Trophoblast cell (in vitro differentiated cells and primary cell): Measurements from ENCODE around the gene SYNPO2.
A peak's percentile ranks its signal among the peaks of the same experiment; 100 is the strongest.

Experiments
- DNase-seq, 2 donors: peaks; one replicate each; pipeline ENCODE4 v3.0.0-alpha.2; 2016
- H2AFZ ChIP-seq: 2 replicates; pipeline ENCODE4 v1.6.1; 2013; ENCODE audit warnings: low read length, moderate library complexity, mild to moderate bottlenecking; ENCODE audit not compliant: insufficient read depth, poor library complexity
- H2AK5ac ChIP-seq: 2 replicates; pipeline ENCODE4 v1.6.1; 2013; ENCODE audit warnings: mild to moderate bottlenecking, low read length
- H2BK120ac ChIP-seq: 2 replicates; pipeline ENCODE4 v1.6.1; 2013; ENCODE audit warnings: low read length, mild to moderate bottlenecking, moderate library complexity; ENCODE audit not compliant: insufficient read depth, poor library complexity
- H2BK12ac ChIP-seq: 2 replicates; pipeline ENCODE4 v1.6.1; 2013; ENCODE audit warnings: mild to moderate bottlenecking, low read length, moderate library complexity
- H2BK5ac ChIP-seq: 2 replicates; pipeline ENCODE4 v1.6.1; 2013; ENCODE audit warnings: low read length, low read depth, moderate library complexity, mild to moderate bottlenecking; ENCODE audit not compliant: poor library complexity
- H3K14ac ChIP-seq: 2 replicates; pipeline ENCODE4 v1.6.1; 2013; ENCODE audit warnings: mild to moderate bottlenecking, low read length
- H3K18ac ChIP-seq: 2 replicates; pipeline ENCODE4 v1.6.1; 2013; ENCODE audit warnings: mild to moderate bottlenecking, low read length
- H3K23ac ChIP-seq: 2 replicates; pipeline ENCODE4 v1.6.1; 2013; ENCODE audit warnings: low read length
- H3K27ac ChIP-seq: 2 replicates; pipeline ENCODE4 v1.5.1; 2013; ENCODE audit warnings: low read depth, mild to moderate bottlenecking, inconsistent platforms, low read length, moderate library complexity
- H3K27me3 ChIP-seq: 2 replicates; pipeline ENCODE4 v1.6.1; 2013; ENCODE audit warnings: inconsistent platforms, mild to moderate bottlenecking, low read length, moderate library complexity; ENCODE audit not compliant: insufficient read depth
- H3K36me3 ChIP-seq, 2 experiments: 1 replicate in 1 of 2; 2 replicates in 1 of 2; pipeline ENCODE4 v1.6.1; 2013; ENCODE audit warnings: low read length in 2 of 2, mild to moderate bottlenecking in 2 of 2, moderate library complexity in 1 of 2; ENCODE audit not compliant: insufficient read depth in 2 of 2, control insufficient read depth in 1 of 2
- H3K4ac ChIP-seq: 2 replicates; pipeline ENCODE4 v1.6.1; 2013; ENCODE audit warnings: low read depth, mild to moderate bottlenecking, low read length, moderate library complexity
- H3K4me1 ChIP-seq, 2 experiments: 1 replicate in 1 of 2; 2 replicates in 1 of 2; pipeline ENCODE4 v1.6.1; 2013; ENCODE audit warnings: low read length in 2 of 2, mild to moderate bottlenecking in 2 of 2, moderate library complexity in 1 of 2; ENCODE audit not compliant: insufficient read depth in 2 of 2, control insufficient read depth in 1 of 2
- H3K4me2 ChIP-seq: 2 replicates; pipeline ENCODE4 v1.6.1; 2013; ENCODE audit warnings: inconsistent platforms, mild to moderate bottlenecking, low read length, moderate library complexity
- H3K4me3 ChIP-seq: 2 replicates; pipeline ENCODE4 v1.5.1; 2013; ENCODE audit warnings: mild to moderate bottlenecking, low read depth, low read length, inconsistent platforms
- H3K79me1 ChIP-seq: one replicate; pipeline ENCODE4 v1.6.1; 2013; ENCODE audit warnings: low read length
- H3K79me2 ChIP-seq: 2 replicates; pipeline ENCODE4 v1.6.1; 2013; ENCODE audit warnings: low read length, mild to moderate bottlenecking; ENCODE audit not compliant: control insufficient read depth, insufficient read depth, poor library complexity
- H3K9ac ChIP-seq: 2 replicates; pipeline ENCODE4 v1.6.1; 2013; ENCODE audit warnings: mild to moderate bottlenecking, low read length
- H3K9me3 ChIP-seq: 2 replicates; pipeline ENCODE4 v1.6.1; 2013; ENCODE audit warnings: low read depth, mild to moderate bottlenecking, control low read depth, inconsistent platforms, low read length; ENCODE audit not compliant: insufficient read depth
- H4K12ac ChIP-seq: 2 replicates; pipeline ENCODE4 v1.6.1; 2013; ENCODE audit warnings: low read depth, mild to moderate bottlenecking, low read length, moderate library complexity
- H4K8ac ChIP-seq: 2 replicates; pipeline ENCODE4 v1.6.1; 2013; ENCODE audit warnings: low read depth, mild to moderate bottlenecking, low read length, moderate library complexity
- H4K91ac ChIP-seq: one replicate; pipeline ENCODE4 v1.6.1; 2013; ENCODE audit warnings: low read depth, mild to moderate bottlenecking, low read length, moderate library complexity
- WGBS: extraction: QIAGEN DNeasy Blood & Tissue Kit; methylation state at CpG from one replicate; pipeline ENCODE4 v1.1.7; 2013; ENCODE audit warnings: missing lambda C conversion rate; ENCODE audit not compliant: insufficient read length, insufficient coverage; ENCODE audit errors: extremely low coverage; 5-methylcytosine and 5-hydroxymethylcytosine counted together

SYNPO2 gene

DNA sequence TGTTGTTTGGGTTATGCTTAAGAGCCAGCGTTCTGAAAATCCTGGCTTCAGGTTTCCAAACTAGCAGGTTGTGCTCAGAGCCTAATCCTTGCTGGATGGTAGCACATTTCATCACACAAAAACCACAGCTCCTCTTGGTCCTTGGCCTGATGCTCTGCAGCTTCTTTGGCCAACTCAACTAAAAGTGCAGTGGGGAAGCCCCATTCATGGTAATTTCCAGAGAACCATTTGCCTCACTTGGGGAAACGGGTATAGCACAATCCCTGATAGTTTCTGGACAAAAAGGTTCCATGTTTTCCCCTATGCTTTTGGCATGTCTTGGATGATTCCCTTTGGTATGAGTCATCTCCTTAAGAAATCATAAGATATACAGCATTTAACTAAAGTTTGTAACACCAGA, 78.7 kb downstream of the SYNPO2 start:
- H3K79me1 ChIP-seq = peaks cover 5% of the 10 kb centered on the region
- H2AK5ac ChIP-seq = peak overlapping the region; percentile 15
- WGBS = no CpG with 5 or more reads among the region's 2 CpGs
- peak in 1 of 2 donors; percentile 30 for DNase-seq
- H4K8ac ChIP-seq = peak overlapping the region; percentile 46
- no peaks in the 10 kb centered on the region for H3K27me3 ChIP-seq
- no peaks in the 10 kb centered on the region for H3K36me3 ChIP-seq
- H3K27ac ChIP-seq = peak overlapping the region; percentile 40
- H3K9me3 ChIP-seq = no peaks in the 10 kb centered on the region
- no peak overlapping the region for H3K9ac ChIP-seq
- H3K4me2 ChIP-seq = no peak overlapping the region
- H3K23ac ChIP-seq = no peak overlapping the region
- H3K4ac ChIP-seq = peak overlapping the region; percentile 4
- no peak overlapping the region for H3K4me3 ChIP-seq
- peak overlapping the region; percentile 88 for H4K91ac ChIP-seq
- H2BK5ac ChIP-seq = peak overlapping the region; percentile 85
- H3K79me2 ChIP-seq = peaks cover 2% of the 10 kb centered on the region
- peak overlapping the region; percentile 69 for H2BK12ac ChIP-seq
- peak overlapping the region; percentile 5 for H4K12ac ChIP-seq
- H2AFZ ChIP-seq = peak overlapping the region; percentile 23
- H3K4me1 ChIP-seq = peaks cover 3 to 4% of the 10 kb centered on the region in 2 experiments
- H3K14ac ChIP-seq = peak overlapping the region; percentile 91
- H2BK120ac ChIP-seq = peak overlapping the region; percentile 90
- peak overlapping the region; percentile 68 for H3K18ac ChIP-seq

- Histone ChIP-seq H4K8ac (no peak overlapping the region), H3K27ac (peak overlapping the region; percentile 82), H3K4ac (no peak overlapping the region), H2BK12ac (no peak overlapping the region), H3K4me1 (peaks cover 3 to 4% of the 10 kb centered on the region in 2 experiments), H3K4me3 (no peak overlapping the region), H4K12ac (no peak overlapping the region), H3K4me2 (peak overlapping the region; percentile 28), H2AK5ac (no peak overlapping the region), H3K23ac (no peak overlapping the region), H2AFZ (no peak overlapping the region), H3K79me2 (peaks cover 2% of the 10 kb centered on the region), H3K9ac (no peak overlapping the region), H3K27me3 (no peaks in the 10 kb centered on the region), H3K36me3 (no peaks in the 10 kb centered on the region), H2BK120ac (no peak overlapping the region), H3K9me3 (no peaks in the 10 kb centered on the region), H3K79me1 (peaks cover 5% of the 10 kb centered on the region), H3K14ac (no peak overlapping the region), H4K91ac (no peak overlapping the region), H2BK5ac (no peak overlapping the region), H3K18ac (no peak overlapping the region)
- WGBS = no CpG with 5 or more reads among the region's 1 CpG
- peak; percentile 11 to 17 for DNase-seq
Observed at GRCh38 chr4:118968005-118968404, 79.4 kb downstream of the SYNPO2 start.

- Histone ChIP-seq H3K4me1 (peaks cover 3 to 4% of the 10 kb centered on the region in 2 experiments), H3K79me2 (peaks cover 2% of the 10 kb centered on the region), H2BK12ac (no peak overlapping the region), H3K14ac (no peak overlapping the region), H3K79me1 (peaks cover 5% of the 10 kb centered on the region), H3K27me3 (no peaks in the 10 kb centered on the region), H3K4ac (no peak overlapping the region), H4K8ac (no peak overlapping the region), H2BK120ac (no peak overlapping the region), H3K9ac (no peak overlapping the region), H2AK5ac (no peak overlapping the region), H3K27ac (peak overlapping the region; percentile 82), H3K4me3 (no peak overlapping the region), H4K91ac (no peak overlapping the region), H2BK5ac (peak overlapping the region; percentile 14), H3K4me2 (no peak overlapping the region), H3K23ac (no peak overlapping the region), H4K12ac (no peak overlapping the region), H3K9me3 (no peaks in the 10 kb centered on the region), H2AFZ (no peak overlapping the region), H3K18ac (no peak overlapping the region), H3K36me3 (no peaks in the 10 kb centered on the region)
- no peak for DNase-seq
- no CpG with 5 or more reads among the region's 6 CpGs for WGBS
Observed at GRCh38 chr4:118968813-118969212, 80.2 kb downstream of the SYNPO2 start.

DNA sequence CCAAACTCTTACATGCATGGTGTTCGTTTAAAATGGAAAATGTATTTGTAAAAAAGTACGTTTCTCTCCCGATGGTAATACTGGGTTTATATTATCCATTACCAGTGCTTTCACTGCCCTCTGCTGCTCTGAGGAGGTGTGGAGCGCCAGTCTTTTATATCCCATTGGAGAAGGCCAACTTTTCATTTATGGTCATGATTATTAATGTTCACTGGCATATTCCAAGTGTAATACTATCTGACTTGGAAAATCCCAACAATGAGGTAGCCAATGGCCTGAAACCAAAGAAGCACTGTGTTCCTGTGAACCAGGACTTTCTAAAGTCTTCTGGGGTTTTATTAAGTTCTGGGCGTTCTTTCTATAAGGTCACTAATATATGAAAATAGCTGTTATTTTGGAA, 80.7 kb downstream of the SYNPO2 start:
- peaks cover 2% of the 10 kb centered on the region for H3K79me2 ChIP-seq
- peak in 1 of 2 donors; percentile 44 for DNase-seq
- H3K4me3 ChIP-seq = no peak overlapping the region
- no peak overlapping the region for H2AK5ac ChIP-seq
- no peaks in the 10 kb centered on the region for H3K9me3 ChIP-seq
- H4K91ac ChIP-seq = no peak overlapping the region
- H4K8ac ChIP-seq = no peak overlapping the region
- no peak overlapping the region for H3K4me2 ChIP-seq
- no peak overlapping the region for H3K18ac ChIP-seq
- no peak overlapping the region for H2BK120ac ChIP-seq
- no peak overlapping the region for H3K14ac ChIP-seq
- no peak overlapping the region for H2BK5ac ChIP-seq
- WGBS = no CpG with 5 or more reads among the region's 5 CpGs
- no peak overlapping the region for H4K12ac ChIP-seq
- H2AFZ ChIP-seq = no peak overlapping the region
- no peaks in the 10 kb centered on the region for H3K36me3 ChIP-seq
- no peak overlapping the region for H3K4ac ChIP-seq
- no peak overlapping the region for H3K27ac ChIP-seq
- no peak overlapping the region for H3K23ac ChIP-seq
- peaks cover 3 to 4% of the 10 kb centered on the region in 2 experiments for H3K4me1 ChIP-seq
- H3K27me3 ChIP-seq = no peaks in the 10 kb centered on the region
- no peak overlapping the region for H3K9ac ChIP-seq
- H3K79me1 ChIP-seq = peaks cover 5% of the 10 kb centered on the region
- no peak overlapping the region for H2BK12ac ChIP-seq
